Smooth muscle cell (in vitro differentiated cells): ENCODE data around the gene RBKS. TPM values are rescaled to one million over a fixed set of nuclear protein-coding genes. Genes with fewer than 3 reads are reported as not detected.

Experiments used
- DNase-seq: peaks from one replicate; lab custom pipeline; 2025; ENCODE audit not compliant: unreplicated experiment; lab: John Stamatoyannopoulos, UW
- H2AFZ ChIP-seq: fragments of 200-600 bp; sonication (generic); 2 replicates; pipeline ENCODE4 v1.6.0; 2016; ENCODE audit warnings: antibody characterized with exemption, low read depth, mild to moderate bottlenecking
- H3F3A ChIP-seq: fragments of 200-600 bp; sonication (generic); 2 replicates; pipeline ENCODE4 v1.6.0; 2017; ENCODE audit warnings: antibody characterized with exemption, low read depth
- H3K27ac ChIP-seq: fragments of 200-600 bp; sonication (generic); 2 replicates; pipeline ENCODE4 v1.5.1; 2016; ENCODE audit warnings: low read depth, mild to moderate bottlenecking
- H3K27me3 ChIP-seq: fragments of 200-600 bp; sonication (generic); 2 replicates; pipeline ENCODE4 v1.6.1; 2016; ENCODE audit warnings: low read depth, mild to moderate bottlenecking
- H3K36me3 ChIP-seq: fragments of 200-600 bp; sonication (generic); 2 replicates; pipeline ENCODE4 v1.5.1; 2016; ENCODE audit warnings: low read depth
- H3K4me1 ChIP-seq: fragments of 200-600 bp; sonication (generic); 2 replicates; pipeline ENCODE4 v1.5.1; 2016; ENCODE audit warnings: low read depth
- H3K4me2 ChIP-seq: fragments of 200-600 bp; sonication (generic); 2 replicates; pipeline ENCODE4 v1.6.0; 2016; ENCODE audit warnings: mild to moderate bottlenecking
- H3K4me3 ChIP-seq: fragments of 200-600 bp; sonication (generic); 2 replicates; pipeline ENCODE4 v1.5.1; 2016; ENCODE audit warnings: mild to moderate bottlenecking
- H3K79me2 ChIP-seq: fragments of 200-600 bp; sonication (generic); 2 replicates; pipeline ENCODE4 v1.6.0; 2016; ENCODE audit warnings: low read depth, mild to moderate bottlenecking
- H3K9ac ChIP-seq: fragments of 200-600 bp; sonication (generic); 2 replicates; pipeline ENCODE4 v1.6.0; 2016; ENCODE audit warnings: low read depth
- H3K9me3 ChIP-seq: fragments of 200-600 bp; sonication (generic); replicated peaks from 2 replicates; pipeline ENCODE4 v1.5.1; 2016; ENCODE audit warnings: low read depth
- H4K20me1 ChIP-seq: fragments of 200-600 bp; sonication (generic); 2 replicates; pipeline ENCODE4 v1.6.0; 2016; ENCODE audit warnings: low read depth
- WGBS: methylation state at CpG from one replicate; pipeline ENCODE4 v1.1.7; 2016; ENCODE audit warnings: low lambda C conversion rate; 5-methylcytosine and 5-hydroxymethylcytosine counted together
- polyA plus RNA-seq: library from polyadenylated mRNA; unstranded; fragments of >200 nt; fragmentation: Nextera tagmentation; extraction: Ambion mirVana; gene quantifications from 2 replicates; pipeline ENCODE4 v1.2.1, GENCODE V29; 2016
- total RNA-seq: library from RNA; depleted of rRNA; stranded (reverse); fragments of >200 nt; gene quantifications from 2 replicates; pipeline ENCODE4 v1.2.3, GENCODE V29; 2014
- TF ChIP-seq, protein P1 (sequence below): fragments of 200-600 bp; sonication (generic); IDR thresholded peaks from 2 replicates; pipeline ENCODE4 v1.5.1; 2017; ENCODE audit warnings: borderline replicate concordance, mild to moderate bottlenecking, antibody characterized with exemption; ENCODE audit not compliant: insufficient read depth, poor library complexity, severe bottlenecking

The RBKS gene
- total and polyA plus RNA-seq, 2 experiments from 2014 or later: 1.0 to 3.3 TPM

DNA sequence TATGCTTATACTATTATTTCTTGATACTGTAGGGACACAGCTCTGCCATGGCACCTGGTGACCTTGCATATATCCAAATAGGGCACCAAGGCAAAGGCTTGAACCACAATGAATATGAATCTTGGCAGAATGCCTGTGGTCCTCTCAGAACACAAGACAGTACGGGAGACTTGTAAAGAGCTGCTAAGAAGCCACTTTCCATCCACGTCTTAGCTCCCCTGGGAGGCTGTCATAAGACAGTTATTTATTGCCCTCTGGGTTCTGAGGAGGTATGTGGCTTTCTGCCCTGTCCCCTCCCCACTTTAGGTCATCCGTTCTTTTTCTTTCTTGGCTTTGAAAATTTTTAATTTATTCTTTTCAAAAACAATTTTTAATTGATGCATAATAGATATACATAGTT lies 148.5 kb downstream of the RBKS start:
- Histone ChIP-seq H3K27me3 (no peaks in the 10 kb centered on the region), H3F3A (peaks cover 13% of the 10 kb centered on the region), H3K36me3 (no peaks in the 10 kb centered on the region), H3K4me3 (no peak overlapping the region), H3K27ac (no peak overlapping the region), H3K9ac (no peak overlapping the region), H2AFZ (no peak overlapping the region), H4K20me1 (no peaks in the 10 kb centered on the region), H3K4me2 (no peak overlapping the region), H3K9me3 (no peaks in the 10 kb centered on the region), H3K4me1 (no peaks in the 10 kb centered on the region), H3K79me2 (no peaks in the 10 kb centered on the region)
- no peak for DNase-seq
- TF ChIP-seq, protein P1, sequence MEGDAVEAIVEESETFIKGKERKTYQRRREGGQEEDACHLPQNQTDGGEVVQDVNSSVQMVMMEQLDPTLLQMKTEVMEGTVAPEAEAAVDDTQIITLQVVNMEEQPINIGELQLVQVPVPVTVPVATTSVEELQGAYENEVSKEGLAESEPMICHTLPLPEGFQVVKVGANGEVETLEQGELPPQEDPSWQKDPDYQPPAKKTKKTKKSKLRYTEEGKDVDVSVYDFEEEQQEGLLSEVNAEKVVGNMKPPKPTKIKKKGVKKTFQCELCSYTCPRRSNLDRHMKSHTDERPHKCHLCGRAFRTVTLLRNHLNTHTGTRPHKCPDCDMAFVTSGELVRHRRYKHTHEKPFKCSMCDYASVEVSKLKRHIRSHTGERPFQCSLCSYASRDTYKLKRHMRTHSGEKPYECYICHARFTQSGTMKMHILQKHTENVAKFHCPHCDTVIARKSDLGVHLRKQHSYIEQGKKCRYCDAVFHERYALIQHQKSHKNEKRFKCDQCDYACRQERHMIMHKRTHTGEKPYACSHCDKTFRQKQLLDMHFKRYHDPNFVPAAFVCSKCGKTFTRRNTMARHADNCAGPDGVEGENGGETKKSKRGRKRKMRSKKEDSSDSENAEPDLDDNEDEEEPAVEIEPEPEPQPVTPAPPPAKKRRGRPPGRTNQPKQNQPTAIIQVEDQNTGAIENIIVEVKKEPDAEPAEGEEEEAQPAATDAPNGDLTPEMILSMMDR: no peak
- 78% methylated on average over 3 of the region's 3 CpGs for whole genome bisulfite sequencing

GRCh38 chr2:27739058-27739373 lies 151.2 kb downstream of the RBKS start:
- WGBS: 99% methylated on average over 4 of the region's 4 CpGs
- Histone ChIP-seq H4K20me1 (no peaks in the 10 kb centered on the region), H3K9me3 (no peaks in the 10 kb centered on the region), H3K79me2 (no peaks in the 10 kb centered on the region), H2AFZ (no peak overlapping the region), H3K27ac (no peak overlapping the region), H3F3A (peaks cover 13% of the 10 kb centered on the region), H3K4me1 (peaks cover 13% of the 10 kb centered on the region), H3K4me2 (no peak overlapping the region), H3K27me3 (no peaks in the 10 kb centered on the region), H3K36me3 (no peaks in the 10 kb centered on the region), H3K9ac (no peak overlapping the region), H3K4me3 (no peak overlapping the region)
- DNase-seq: no peak
- TF ChIP-seq, protein P1: no peak

DNA sequence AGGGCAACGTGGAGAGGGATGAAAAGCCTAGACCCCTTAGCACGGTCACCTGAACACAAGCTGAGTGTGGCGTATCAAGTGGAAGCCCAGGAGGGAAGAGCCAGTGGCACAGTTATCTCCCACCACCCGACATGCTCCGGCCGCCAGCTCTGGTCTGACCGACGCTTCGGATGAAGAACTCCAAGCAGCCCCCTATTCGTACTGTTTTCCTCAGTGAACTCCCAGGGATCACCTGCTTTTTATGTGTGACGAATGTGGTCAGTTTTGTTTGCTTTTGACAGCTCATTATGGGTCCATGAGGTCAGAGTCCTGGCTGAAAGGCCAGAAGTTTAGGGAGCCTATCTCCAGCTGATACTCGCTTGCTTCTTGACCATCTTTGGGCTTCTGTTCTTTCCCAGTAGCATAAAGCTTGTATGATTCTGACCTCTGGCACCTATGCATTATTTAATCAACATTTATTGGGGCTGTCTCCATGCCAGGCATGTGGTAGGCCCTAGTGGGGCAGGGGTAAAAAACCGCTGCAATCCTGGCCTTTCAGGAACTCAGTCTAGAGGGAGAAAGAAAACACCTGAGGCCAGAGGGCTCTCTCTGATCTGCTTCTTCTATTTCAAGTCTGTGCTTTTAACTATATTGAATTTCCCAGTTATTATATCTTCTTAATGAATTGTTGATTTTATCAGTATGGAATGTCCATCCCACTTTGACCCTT lies 151.7 kb downstream of the RBKS start:
- H4K20me1 ChIP-seq: no peaks in the 10 kb centered on the region
- H3F3A ChIP-seq: peaks cover 13% of the 10 kb centered on the region
- H3K79me2 ChIP-seq: no peaks in the 10 kb centered on the region
- no peaks in the 10 kb centered on the region for H3K9me3 ChIP-seq
- no peaks in the 10 kb centered on the region for H3K27me3 ChIP-seq
- H3K4me2 ChIP-seq: peak overlapping the region; percentile 36
- TF ChIP-seq, protein P1: no peak
- peak overlapping the region; percentile 6 for H3K9ac ChIP-seq
- H2AFZ ChIP-seq: peak overlapping the region; percentile 9
- no peak overlapping the region for H3K4me3 ChIP-seq
- H3K36me3 ChIP-seq: no peaks in the 10 kb centered on the region
- no peak for DNase-seq
- H3K4me1 ChIP-seq: peaks cover 13% of the 10 kb centered on the region
- WGBS: 85% methylated on average over 13 of the region's 13 CpGs
- peak overlapping the region; percentile 86 for H3K27ac ChIP-seq
